Inferior parietal cortex (tissue), 1 donor: Measurements from ENCODE around the gene HIVEP2.
"Not testable (repeated sequence)": the region's sequence is repeated elsewhere in the genome, so short reads cannot be mapped to it uniquely, and the experiment has no call there.

ENCODE experiments used
- DNase-seq: peaks from one replicate; pipeline ENCODE4 v3.0.0-alpha.2; 2016; ENCODE audit errors: extremely low spot score

HIVEP2 gene, protein sequence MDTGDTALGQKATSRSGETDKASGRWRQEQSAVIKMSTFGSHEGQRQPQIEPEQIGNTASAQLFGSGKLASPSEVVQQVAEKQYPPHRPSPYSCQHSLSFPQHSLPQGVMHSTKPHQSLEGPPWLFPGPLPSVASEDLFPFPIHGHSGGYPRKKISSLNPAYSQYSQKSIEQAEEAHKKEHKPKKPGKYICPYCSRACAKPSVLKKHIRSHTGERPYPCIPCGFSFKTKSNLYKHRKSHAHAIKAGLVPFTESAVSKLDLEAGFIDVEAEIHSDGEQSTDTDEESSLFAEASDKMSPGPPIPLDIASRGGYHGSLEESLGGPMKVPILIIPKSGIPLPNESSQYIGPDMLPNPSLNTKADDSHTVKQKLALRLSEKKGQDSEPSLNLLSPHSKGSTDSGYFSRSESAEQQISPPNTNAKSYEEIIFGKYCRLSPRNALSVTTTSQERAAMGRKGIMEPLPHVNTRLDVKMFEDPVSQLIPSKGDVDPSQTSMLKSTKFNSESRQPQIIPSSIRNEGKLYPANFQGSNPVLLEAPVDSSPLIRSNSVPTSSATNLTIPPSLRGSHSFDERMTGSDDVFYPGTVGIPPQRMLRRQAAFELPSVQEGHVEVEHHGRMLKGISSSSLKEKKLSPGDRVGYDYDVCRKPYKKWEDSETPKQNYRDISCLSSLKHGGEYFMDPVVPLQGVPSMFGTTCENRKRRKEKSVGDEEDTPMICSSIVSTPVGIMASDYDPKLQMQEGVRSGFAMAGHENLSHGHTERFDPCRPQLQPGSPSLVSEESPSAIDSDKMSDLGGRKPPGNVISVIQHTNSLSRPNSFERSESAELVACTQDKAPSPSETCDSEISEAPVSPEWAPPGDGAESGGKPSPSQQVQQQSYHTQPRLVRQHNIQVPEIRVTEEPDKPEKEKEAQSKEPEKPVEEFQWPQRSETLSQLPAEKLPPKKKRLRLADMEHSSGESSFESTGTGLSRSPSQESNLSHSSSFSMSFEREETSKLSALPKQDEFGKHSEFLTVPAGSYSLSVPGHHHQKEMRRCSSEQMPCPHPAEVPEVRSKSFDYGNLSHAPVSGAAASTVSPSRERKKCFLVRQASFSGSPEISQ (N-terminal part only)

DNA sequence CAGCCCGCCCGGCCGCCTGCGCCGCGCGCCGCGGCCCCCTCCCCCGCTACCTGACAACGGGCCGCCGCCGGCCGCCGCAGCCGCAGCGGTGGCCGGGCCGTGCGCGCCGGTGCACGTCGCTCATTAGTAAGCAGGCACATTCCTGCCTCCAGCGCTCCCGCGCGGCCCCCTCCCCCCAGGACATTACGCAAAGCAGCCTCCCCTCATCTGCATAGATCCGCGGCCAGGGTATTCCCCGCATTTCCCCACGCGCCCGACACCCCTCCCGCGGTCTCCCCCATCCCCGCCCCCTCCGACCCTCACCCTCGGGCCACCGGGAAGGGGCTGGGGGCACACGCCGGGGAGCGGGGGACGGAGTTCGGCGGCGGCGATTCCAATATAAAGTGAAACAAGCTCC, at the start of gene HIVEP2:
Gene HIVEP2 (minus strand): TSS at position 128 of the 397 bp plus-strand sequence. CDS start 170,438 bp downstream, outside the sequence.
- no peak for DNase-seq

DNA sequence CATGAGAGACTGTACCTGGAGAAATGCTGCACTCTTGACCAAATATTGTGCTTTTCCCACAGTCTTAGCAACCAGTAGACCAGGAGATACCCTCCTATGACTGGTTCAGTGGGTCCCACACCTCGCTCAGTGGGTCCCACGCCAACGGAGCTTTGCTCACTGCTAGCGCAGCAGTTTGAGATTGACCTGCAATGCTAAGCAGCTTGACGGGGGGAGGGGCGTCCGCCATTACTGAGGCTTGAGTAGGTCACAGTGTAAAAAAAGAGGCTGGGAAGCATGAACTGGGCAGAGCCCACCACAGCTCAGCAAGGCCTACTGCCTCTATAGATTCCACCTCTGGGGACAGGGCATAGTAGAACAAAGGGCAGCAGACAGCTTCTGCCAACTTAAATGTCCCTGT, 49.0 kb upstream of the HIVEP2 start:
- no peak for DNase-seq

DNA sequence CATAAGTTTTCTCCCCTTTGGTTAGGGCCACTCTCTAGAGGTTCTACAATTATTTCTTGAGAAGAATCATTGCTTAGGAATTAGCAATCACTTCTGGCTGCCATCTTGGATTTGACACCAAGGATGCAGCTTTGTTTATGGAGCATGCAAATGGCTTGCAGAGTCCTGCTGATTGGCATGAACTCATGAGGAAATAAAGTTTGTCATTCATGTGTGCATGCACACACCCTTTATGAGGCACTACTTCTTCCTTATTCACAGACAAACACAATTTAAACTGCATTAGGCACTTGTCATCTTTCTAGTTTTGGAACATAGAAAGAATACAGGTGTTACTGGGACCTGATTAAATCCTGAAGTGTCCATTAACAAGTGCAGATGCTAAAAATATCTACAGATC, 42.5 kb upstream of the HIVEP2 start:
- no peak for DNase-seq

DNA sequence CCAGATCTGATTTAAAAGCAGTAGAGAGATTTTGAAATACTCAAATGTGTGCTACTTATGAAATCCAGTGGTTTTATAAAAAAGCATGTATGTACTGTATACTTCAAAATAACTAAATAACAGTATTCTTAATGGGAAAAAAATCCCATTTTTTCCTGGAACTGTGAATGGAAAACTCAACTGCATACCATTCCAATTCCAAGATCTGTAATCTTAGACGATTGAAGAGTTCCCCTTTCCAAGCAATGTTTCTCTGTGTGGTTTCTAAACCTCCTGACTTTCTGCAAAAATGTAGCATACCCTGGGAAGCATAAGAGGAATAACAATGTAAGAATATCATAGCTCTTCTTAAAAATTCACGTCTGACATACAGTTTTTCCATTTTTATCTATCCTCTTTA, 40.3 kb upstream of the HIVEP2 start:
- no peak for DNase-seq

DNA sequence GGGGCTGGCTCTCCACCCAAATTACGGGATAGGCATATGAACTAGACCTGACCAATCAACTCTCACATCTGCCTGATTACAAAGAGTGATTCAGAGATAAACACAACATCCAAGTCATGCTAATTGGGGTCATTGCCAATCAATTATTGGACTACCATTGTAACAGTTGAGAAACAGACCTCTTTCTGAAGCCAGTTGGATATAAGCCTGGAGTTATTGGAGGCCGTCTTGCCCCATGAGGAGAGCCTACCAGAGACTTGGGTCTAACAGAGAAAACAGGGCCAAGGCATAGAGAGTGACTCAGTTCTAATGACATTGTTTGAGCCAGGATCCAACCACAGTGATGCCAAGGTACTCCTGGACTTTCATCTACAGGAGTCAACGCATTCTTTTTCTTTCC, 39.4 kb upstream of the HIVEP2 start:
- no peak for DNase-seq

DNA sequence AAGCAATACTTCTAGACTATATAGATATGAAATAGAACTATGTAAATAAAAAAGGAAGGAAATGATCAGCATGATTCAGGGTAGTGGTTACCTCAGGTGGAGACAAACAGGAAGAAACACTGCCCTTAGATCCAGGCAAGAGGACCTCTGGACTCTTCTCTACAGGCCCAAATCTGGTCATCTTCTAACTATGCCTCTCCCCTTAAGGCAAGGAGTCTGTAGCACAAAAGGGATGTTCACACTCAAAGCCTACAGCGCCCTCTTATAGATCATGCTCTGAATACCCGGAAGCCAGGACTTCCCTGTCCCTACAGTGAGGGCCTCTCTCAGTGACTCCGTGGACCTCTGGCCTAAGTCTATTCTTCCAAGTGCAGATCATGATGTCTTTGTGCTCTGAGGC, 30.4 kb upstream of the HIVEP2 start:
- DNase-seq: no peak

DNA sequence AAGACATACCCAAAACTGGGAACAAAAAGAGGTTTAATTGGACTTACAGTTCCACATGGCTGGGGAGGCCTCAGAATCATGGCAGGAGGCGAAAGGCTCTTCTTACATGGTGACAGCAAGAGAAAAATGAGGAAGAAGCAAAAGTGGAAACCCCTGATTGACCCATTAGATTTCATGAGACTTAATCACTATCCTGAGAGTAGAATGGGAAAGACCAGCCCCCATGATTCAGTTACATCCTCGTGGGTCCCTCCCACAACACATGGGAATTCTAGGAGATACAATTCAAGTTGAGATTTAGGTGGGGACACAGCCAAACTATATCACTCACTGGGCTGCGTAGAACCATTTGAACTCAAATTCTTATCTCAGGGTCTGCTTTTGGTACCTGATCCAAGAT, 26.0 kb upstream of the HIVEP2 start:
- not testable (repeated sequence) for DNase-seq

DNA sequence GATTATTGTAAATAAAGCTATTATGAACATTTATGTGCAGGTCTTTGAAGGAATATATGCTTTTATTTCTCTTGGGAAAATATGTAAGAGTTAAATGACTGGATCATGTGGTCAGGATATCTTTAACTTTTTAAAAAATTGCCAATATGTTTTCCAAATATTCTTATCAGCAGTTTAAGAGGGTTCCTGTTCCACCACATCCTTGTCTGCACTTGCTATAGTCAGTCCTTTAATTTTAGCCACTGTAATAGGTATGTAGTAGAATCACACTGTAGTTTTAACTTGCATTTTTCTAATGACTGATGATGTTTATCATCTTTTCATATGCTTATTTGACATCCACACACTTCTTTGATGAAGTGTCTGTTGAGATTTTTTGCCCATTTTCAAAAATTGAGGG, 23.6 kb upstream of the HIVEP2 start:
- DNase-seq: no peak

DNA sequence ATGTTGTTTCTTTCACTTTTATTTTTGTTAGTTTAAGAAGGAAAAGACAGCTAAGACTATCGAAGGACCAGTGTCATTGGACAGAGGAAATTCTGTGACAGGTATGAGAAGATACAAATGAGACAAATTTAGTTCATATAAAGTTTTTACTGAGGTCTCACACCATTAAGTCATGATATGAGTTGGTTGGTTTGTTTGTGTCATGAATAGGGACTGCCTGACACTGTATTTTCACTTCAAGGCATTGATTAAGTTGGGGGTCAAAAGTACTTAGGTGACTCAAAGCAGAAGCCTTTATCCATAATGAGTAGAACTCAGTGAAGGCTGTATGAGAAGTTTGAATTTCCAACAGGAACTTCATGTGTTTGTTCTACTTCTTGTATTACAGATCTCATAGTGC, 21.3 kb upstream of the HIVEP2 start:
- DNase-seq: no peak

DNA sequence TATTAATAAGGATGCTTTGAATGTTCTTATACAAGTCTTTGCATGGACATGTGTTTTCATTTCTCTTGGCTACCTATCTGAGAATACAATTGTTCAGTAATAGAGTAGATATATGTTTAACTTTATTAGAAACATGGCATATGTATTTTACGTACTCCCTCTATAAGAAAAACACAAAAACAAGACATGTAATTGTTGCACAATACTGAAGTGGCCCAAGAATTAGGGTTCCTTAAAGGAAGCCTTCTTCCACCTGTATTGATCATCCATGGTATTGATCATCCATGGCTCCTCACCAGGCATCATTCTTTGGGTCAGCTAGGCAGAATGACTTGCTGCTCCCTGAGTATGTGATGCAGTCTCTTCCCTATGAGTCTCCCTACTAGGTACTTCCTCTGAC, 20.2 kb upstream of the HIVEP2 start:
- no peak for DNase-seq

DNA sequence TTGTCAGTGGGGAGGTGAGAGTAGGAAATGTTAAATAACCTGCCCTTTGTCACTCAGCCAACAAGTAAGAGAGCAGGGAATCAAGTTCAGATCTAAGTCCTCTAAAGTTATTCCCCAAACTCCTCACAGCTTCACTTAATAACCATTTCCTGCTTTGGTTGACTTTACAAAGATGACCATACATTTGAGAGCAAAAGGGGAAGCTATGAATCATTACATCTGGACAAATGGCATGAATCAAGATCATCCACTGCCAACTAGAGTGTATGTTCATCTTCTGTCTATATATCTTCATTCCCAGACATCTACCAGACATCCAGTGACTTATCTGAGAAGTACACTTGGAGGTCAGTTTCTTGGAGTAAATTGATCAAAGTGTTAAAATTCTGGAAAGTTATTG, 15.1 kb upstream of the HIVEP2 start:
- DNase-seq: no peak

DNA sequence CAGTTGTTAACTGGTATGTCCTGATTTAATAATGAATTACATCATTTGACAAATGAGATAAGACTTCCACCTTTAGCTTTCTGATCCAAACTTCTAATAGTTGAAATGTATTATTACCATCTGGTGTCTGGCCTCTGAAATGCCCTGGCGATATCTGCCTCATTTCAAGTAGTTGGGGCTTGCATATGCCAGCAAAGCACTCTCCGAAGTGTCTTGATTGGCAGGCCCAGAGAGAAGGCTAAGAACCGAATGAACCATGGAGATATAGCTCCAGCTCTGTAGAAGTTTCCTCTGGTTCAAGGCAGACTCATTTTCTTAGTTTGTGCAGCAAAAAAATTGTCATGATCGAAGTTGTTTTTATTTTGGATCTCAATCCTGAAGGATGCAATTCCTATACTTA, 13.4 kb upstream of the HIVEP2 start:
- no peak for DNase-seq

DNA sequence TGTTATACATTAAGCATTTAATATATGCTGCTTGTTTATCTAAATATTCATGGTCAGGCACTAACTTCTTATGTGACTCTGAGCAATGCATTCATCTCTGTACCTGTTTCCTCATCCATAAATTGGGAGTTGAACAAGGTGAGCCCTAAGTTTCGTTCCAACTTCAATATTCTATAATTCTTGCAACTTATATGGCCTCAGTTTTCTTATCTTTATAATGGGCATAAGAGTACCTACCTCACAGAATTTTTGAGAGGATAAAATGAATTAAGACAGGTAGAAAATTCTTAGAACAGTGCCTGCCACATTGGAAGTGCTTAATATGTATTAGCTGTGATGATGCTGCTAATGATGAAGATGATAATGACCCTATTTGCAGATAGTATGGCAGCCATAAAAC, 11.8 kb upstream of the HIVEP2 start:
- DNase-seq: no peak

DNA sequence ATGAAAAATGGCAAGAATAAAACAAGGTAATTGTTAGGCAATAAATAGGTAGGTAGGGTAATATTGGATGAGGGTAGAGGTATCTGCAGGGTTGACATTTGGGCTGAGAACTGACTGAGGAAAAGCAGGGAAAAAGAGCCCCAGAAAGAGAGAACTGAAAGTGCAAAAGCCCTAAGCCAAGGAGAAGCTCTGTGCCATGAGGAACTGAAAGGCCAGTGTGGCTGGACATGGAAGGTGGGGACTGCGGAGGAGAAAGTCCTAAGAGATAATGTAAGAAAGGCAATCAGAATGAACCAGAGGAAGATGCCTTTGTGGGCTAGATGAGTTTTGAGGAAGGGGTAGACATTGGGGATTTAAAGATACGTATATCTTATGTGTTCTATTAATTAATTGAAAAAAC, 9.9 kb upstream of the HIVEP2 start:
- no peak for DNase-seq

DNA sequence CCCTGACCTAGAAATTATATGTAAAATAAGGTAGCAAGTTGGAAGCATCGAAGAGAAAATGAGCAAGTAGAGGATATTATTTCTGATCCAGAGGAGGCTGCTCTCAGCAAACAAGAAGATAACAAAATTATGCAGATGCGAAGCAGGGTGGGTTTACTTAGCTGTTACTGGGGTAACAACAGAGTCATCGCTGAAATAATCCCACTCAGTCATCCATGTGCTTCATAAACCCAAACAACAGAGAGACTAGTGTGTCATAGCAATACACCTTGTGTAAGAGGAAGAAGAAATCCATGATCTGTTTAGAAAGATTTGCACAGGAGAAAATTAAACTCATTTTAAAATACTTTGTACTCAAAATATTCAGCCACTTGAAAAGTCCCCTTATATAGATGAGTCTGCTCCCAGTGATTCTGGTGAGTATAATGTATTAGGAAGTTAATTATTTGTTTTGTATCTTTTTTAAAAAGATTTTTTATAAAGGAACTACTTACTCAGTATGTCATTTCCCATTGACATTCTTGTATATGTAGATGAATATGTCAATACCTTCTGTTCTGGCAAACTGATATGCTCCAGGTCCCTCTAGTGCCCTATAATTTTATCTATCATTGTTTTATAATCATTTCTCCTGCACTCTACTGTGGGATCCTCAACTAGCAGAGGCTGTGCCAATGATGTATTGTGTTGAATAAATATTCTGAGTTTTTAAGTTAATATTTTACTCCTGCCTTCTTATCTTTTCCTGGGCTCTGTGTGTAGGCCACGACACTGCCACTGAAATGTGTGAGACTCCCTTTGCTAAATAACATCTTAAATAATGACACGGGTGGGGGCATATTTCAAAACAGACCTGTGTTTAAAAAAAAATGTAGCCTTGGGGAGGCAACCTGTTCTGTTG, 8.6 kb upstream of the HIVEP2 start:
- no peak for DNase-seq

DNA sequence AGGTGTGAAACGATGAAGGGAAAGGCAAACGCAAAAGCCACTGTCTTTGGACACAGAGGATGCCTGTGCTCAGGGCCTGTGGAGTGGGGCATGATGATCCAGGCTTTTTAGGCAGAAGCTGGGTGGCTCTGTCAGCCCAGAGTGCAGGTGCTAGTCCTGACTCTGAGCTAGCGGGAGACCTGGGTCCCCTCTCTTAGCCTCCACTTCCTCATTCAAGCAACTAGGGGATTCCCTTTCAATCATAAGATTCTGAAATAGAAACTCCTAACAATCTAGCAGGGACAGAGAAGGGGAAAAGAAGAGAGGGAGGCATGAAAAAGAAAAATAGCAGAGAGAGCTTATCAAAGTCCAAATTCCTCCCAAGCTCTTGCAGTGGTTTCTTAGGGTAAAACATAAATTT, 7.6 kb upstream of the HIVEP2 start:
- DNase-seq: no peak

DNA sequence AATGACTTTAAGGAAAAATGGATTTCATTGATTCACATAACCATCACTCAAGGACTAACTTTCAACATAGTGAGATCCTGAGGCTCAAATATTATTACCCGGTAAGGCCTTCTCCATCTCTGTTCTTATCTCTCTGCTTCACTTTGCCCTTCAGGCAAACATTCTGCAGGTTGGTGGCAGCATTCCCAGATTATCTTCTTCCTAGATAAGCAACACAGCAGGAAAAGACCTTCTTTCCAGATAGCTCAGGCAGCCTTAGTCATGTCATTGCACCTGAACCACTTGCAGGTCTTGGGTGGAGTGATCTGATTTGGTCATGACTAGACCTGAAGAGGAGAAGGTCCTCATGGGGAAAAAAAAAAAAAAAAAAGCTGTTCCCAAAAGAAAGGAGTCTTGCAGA, 5.3 kb upstream of the HIVEP2 start:
- DNase-seq: no peak

DNA sequence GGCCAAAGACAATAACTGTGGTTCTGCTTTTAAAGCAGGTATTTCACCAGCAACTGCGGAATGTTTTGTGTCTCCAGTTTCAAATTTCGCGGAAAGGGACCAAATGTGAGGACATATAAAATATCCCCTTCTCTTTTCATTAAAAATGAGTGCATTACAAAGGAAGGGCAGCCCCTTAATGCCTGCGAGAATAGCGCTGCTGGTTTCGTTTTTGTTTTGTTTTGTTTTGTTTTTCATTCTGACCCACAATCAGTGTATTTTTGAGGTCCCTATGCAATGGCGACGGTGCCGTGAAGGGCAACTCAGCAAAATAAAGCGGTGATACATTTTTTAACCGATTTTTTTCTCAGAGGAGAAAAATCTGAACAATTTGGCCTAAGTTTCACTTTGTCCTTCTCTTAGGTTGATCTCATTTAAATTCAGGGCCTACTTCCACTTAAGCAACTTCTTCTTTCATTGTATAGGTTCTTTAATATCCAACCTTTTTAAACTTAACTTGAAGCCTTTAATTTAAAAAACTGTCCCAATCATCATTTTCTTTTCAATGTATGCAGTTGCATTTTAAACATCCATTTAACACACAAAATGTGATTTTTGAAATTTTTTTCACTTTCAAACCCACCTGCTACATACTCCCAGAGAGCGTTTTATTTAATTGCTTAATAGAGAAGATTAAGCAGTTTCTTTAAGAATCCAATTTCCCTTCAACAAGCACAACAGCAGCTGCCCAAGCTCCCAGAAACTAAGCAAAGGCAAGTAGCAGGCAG, 2.9 kb upstream of the HIVEP2 start:
- DNase-seq: peak; percentile 62

DNA sequence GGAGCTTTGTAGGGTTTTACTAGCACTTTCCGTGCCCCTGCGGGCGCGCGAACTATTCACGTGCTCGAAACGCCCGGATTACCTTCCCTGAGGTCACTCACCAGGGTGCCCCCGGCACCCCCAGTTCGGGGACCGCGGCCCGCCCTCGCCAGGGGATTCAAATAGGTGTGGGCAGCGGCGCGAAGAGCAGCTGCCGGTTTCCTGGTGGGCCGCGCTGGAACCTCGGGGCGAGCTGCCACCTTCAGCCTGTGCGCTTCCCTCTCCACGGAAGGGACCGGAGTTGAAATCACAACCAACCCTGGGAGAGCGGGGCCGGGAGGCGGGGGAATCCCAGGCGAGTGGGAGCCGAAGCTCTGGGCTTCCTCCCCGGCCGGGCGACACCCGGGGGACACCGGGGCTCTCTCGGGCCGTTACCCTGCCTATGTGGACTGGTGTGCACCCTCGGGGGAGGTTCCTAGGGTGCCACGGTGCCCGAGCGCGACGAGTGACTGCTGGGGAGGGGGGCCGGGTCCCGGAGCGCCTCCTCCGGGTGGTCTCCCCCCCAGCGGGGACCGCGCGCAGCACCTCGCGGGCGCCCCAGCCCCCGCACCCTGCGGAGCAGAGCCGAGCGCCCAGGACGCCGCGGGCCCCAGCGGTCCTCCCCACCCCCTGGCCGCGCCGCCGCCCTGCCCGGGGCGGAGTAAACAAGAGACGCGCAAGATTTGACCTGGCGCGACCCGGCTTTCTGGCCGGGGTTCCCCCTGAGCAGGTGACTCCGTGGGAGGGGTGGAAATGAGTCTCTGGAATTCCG, 2.1 kb upstream of the HIVEP2 start:
- DNase-seq: peak; percentile 58
